HG03095 (cell line): ENCODE results near the gene TSSK6.

Source experiments
- ATAC-seq: cut with Tn5 transposase; IDR thresholded peaks from one replicate; pipeline ENCODE4 v1.9.1; 2021; ENCODE audit warnings: moderate library complexity; ENCODE audit not compliant: unreplicated experiment

The TSSK6 gene

DNA sequence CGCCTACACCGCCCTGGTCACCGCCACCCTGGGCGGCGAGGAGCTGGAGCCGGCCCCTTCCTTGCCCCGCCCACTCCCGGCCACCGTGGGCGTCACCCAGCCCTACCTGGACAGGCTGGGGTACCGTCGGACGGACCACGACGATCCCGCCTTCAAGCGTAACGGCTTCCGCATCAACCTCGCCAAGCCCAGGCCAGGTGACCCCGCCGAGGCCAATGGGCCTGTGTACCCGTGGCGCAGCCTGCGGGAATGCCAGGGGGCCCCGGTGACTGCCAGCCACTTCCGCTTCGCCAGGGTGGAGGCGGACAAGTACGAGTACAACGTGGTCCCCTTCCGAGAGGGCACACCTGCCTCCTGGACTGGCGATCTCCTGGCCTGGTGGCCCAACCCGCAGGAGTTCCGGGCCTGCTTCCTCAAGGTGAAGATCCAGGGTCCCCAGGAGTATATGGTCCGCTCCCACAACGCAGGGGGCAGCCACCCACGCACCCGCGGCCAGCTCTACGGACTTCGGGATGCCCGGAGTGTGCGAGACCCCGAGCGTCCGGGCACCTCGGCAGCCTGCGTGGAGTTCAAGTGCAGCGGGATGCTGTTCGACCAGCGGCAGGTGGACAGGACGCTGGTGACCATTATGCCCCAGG, 29.7 kb upstream of the TSSK6 start:
- no peak for ATAC-seq

DNA sequence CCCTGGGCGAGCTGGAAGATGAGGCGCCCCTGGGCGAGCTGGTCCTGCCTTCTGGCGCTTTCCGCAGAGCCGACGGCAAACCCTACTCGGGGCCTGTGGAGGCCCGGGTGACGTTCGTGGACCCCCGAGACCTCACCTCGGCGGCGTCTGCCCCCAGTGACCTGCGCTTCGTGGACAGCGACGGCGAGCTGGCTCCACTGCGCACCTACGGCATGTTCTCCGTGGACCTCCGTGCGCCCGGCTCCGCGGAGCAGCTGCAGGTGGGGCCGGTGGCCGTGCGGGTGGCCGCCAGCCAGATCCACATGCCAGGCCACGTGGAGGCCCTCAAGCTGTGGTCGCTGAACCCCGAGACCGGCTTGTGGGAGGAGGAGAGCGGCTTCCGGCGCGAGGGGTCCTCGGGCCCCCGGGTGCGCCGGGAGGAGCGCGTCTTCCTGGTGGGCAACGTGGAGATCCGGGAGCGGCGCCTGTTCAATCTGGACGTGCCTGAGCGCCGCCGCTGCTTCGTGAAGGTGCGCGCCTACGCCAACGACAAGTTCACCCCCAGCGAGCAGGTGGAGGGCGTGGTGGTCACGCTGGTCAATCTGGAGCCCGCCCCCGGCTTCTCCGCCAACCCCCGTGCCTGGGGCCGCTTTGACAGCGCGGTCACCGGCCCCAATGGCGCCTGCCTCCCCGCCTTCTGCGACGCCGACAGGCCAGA, 29.1 kb upstream of the TSSK6 start:
- no peak for ATAC-seq

DNA sequence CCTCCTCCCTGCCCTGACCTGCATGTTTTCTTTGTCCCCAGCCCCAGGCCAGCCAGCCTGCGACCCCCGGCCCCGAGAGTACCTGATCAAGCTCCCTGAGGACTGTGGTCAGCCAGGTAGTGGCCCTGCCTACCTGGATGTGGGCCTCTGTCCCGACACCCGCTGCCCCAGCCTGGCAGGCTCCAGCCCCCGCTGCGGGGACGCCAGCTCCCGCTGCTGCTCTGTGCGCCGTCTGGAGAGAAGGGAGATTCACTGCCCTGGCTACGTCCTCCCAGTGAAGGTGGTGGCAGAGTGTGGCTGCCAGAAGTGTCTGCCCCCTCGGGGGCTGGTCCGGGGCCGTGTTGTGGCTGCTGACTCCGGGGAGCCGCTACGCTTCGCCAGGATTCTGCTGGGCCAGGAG, 28.3 kb upstream of the TSSK6 start:
- no peak for ATAC-seq

DNA sequence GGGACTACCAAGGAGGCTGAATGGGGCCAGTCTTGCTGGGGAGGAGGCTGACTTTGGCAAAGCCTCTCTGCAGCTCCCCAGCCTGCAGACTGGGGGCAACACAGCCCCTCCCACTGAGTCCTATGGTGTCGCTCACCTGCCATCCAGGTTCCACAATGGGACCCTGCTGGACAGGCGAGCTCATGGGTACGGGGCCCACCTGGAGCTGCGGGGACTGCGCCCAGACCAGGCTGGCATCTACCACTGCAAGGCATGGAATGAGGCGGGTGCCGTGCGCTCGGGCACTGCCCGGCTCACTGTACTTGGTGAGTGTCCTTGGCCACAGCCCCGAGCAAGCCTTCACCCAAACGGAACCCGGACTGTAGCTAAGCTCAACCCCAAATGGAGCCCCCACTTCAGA, 27.8 kb upstream of the TSSK6 start:
- no peak for ATAC-seq

DNA sequence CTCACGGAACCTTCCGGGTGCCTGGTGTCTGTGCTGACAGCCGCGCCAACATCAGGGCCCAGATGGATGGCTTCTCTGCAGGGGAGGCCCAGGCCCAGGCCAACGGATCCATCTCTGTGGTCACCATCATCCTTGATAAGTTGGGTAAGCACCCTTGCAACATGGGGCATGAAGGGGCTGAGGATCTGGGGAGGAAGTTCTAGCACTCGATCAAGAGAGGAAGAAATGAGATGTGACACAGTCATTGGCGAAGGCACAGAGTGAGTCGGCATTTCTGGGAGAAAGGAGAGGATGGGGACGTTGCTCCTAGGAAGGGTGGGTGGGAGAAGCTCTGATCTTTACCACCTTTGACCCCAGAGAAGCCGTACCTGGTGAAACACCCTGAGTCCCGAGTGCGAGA, 27.2 kb upstream of the TSSK6 start:
- ATAC-seq: no peak

DNA sequence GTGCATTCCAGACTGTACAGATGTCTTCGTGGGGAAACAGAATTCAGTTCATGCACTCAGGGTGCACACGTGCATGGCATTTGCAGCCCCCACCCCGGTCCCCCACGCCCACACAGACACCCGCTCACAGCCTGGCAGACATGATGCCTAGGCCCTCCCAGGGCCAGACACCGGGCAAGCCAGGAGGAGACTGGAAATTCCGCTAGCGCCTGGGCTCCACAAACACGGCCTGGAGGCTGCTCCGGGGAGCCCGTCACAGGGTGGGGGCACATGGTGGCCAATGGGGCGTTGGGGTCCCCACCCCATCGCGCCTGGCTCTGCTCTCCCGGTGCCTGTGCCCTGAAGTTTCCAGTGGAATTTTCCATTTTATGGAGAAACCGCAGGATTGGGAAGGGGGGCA, 26.3 kb upstream of the TSSK6 start:
- ATAC-seq: no peak

DNA sequence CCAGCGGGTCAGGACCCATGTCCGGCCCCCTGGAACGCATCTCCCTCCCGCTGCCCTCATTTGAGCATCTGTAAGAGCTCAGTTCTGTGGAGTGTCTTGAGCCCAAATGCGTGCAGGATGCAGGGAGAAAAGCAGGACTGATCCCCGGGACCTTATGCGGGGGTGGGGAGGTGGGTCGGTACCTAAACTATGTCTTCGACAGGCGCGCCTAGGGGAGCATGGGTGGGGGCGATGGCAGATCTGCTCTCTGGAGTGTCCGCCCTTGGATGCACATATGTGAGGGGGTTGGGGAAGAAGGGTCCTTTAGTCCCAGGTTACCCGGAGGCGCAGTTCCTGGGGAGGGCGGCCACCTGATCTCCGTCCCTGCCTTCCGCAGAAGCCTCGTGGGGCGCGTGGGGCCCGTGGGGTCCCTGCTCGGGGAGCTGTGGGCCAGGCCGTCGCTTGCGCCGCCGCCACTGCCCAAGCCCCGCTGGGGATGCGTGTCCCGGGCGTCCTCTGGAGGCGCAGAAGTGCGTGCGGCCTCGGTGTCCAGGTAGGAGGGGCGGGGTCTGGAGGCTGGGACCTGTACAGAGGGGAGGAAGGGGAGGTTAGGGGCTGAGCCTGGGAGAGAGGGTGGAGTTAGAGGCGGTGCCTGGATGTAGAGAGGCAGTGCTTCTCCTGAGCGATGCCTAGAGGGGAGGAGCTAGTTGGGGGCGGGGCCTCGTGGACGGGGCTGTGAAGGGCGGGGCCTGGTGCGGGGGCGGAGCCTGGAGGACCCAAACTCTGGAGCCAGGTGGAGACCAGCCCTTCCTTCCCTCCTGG, 25.6 kb upstream of the TSSK6 start:
- ATAC-seq: no peak

DNA sequence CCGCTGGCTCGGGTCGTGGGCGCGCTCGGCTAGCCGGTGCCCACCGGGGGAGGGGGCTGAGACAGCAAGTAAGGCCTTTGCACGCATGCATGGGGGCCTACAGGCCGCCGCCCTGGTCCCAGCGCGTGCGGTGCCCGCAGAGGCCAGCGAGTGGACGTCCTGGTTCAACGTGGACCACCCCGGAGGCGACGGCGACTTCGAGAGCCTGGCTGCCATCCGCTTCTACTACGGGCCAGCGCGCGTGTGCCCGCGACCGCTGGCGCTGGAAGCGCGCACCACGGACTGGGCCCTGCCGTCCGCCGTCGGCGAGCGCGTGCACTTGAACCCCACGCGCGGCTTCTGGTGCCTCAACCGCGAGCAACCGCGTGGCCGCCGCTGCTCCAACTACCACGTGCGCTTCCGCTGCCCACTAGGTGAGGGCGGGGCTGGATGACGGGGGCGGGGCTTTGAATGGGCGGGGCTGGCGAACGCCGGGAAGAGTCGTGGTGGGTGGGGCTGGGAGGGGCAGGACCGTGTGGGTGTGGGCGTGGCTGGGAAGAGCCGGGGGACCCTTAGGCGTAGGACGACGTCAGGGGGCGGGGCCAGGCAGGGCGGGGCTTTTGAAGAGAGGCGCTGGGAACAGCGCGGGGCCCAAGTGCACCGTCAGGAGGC, 24.8 kb upstream of the TSSK6 start:
- ATAC-seq: no peak

DNA sequence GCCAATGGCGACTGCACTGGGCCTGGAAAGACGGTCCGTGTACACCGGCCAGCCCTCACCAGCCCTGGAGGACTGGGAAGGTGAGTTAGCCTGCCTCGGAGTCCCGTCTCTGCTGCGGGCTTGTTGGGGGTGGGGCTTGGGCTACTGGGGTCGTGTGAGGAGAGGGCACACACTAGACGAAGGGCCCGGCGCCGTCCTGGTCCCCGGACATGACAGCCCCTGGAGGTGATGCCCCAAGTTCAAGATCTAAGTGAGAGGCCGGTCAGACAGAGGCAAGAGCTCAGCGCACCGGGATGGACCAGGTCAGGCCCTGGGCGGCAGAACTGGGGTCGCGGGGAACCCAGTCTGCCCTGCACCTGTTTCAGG, 24.3 kb upstream of the TSSK6 start:
- ATAC-seq: no peak

DNA sequence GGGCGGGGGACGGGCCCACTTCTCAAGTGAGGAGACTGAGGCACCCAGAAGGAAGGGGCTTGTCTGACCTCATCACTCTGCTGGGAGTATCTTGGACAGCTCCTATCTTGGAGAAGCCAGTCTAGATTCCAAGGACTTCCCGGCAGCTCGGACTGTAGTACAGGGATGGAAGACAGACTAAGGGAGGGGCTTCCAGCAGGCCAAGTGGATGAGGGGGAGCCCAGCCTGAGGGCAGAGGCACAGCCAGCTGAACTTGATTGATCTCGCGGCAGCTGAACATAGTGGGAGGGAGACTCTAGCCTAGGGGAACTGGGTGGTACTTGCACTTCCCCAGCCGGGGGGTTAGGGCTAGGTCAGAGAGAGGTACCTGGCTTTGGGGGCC, 23.4 kb upstream of the TSSK6 start:
- ATAC-seq: no peak

DNA sequence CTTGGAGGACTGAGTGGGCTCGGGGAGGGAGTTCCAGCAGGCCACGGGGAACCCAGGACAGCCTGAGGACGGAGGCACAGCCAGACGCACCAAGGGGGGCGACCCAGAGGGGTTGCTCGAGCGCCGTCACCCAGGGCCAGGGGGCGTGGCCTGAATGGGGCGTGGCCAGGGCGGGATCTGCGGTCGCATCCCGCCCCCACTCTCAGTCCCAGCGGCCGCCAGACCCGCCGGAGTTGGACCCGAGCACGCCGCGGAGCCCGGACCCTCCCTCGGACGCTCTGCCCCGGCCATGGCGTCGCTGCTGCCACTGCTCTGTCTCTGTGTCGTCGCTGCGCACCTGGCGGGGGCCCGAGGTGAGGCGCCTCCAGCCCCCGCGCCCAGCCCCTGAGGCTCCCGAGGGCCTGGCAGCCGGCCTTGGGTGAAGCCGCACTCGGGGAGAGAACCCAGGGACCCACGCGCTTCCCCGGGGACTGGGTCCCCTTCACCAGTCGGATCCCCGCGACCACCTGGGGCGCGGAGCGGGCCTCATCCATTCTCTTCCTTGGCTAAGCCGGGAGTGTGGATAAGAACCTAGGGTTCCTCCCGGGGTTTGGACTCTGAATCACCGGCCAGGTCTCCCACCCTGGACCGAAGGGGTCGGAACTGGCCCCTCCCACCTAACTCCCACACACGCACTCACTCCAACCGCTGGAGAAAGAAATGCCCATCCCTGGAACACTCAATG, 22.9 kb upstream of the TSSK6 start, which contains the start of gene CILP2:
Gene CILP2, plus strand, starts transcription at position 205 of the 724 bp plus-strand sequence. Its CDS starts 85 bp downstream, at position 290.
- no peak for ATAC-seq

DNA sequence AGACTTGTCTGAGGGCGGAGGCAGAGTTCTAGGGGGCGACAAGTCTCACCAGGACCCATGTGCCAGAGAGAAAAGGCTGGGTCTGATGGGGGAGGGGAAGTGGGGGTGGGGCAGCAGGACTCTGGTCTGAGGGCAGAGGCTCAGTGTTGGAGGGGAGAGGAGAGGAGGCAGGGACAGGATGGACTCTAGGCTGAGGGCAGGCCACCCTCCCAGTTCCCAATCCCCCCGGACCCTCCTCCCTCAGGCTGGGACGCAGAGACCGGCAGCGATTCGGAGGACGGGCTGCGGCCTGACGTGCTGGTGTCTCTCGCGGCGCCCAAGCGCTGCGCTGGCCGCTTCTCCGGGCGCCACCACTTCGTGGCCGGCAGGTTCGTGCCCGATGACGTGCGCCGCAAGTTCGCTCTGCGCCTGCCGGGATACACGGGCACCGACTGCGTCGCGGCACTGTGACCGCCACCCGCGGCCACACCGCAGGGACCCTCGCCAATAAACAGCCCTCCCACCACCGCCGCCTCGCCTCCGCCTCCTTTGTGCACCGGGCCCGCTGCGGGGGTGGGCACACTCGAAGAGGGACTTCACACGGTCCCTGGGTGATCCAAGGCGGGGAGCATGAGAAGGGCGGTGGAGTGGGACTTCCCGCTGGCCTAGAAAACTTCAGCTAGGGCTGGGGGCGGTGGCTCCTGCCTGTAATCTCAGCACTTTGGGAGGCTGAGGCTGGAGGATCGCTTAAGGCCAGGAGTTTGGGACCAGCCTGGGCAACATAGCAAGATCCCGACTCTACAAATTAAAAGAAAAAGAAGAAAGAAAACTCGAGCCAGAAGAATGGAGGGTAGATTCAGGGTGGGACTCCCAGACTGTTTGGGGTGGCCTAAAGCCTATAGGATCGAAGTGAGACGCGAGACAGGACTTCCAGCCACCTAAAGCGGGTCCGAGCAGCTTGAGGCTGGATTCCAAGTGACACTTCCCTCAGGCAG, 22.0 kb upstream of the TSSK6 start:
- ATAC-seq: no peak

DNA sequence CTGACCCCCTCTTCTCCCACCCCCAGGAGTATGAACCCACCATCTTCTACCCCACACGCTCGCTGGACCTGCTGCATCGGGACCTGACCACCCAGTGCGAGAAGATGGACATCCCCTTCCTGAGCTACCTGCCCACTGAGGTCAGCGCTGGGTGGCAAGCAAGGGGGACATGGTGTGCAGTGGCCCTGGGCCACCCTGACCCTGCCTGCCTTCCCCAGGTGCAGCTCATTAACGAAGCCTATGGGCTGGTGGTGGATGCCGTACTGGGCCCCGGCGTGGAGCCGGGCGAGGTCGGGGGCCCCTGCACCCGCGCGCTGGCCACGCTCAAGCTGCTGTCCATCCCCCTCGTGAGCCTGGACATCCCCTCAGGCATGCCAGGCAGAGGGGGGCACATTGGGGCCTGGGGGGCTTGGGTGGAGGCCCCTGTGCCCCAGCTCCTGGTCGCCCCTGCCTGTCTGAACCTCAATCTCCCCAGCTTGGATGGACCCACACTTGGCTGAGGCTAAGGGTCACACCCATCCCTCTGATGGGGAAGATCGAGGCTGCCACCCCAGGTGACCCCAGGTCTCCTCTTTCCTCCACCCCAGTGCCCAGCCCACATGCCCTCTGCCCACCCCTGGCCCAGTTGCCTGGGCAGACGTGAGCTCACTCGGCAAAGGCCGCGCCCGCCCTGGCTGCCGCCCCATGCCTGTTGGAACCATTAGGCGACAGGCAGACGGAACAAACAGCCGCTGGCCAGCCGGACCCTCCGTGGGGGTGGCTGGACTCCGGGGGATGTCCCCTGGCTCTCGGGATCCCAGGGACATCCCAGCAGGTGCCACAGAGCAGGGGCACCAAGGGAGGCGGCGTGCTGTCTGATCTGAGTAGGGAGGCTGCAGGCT, 20.2 kb upstream of the TSSK6 start:
- no peak for ATAC-seq

DNA sequence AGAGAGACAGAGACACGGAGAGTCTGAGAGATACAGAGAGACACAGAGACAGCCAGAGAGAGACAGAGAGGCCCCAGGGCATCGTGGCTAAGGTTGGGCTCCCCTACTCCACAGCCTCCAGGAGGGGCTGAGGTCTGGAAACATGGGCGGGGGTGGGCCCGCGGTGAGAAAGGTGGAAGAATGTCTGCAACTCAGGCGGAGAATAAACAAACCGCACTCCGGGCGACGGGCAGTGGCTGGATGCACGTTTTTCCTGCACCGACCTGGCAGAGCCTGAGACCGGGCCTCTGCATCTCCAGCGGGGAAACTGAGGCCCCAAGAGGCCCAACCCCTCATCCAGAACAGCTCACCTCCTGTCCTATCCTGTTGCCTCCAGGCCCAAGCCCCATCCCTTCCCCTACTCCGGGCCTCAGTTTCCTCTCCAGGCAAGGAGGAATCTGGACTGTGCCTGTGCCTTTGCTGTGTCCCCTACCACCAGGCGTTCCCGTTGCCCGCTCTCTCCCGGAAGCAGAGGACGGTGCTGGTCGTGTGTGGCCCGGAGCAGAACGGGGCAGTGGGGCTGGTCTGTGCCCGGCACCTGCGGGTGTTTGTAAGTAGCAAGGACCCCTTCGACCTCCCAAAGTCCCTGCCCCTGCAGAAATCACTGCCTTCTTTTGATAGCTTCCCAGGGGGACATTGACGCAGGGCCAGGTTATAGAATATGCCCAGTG, 19.4 kb upstream of the TSSK6 start:
- ATAC-seq: no peak

DNA sequence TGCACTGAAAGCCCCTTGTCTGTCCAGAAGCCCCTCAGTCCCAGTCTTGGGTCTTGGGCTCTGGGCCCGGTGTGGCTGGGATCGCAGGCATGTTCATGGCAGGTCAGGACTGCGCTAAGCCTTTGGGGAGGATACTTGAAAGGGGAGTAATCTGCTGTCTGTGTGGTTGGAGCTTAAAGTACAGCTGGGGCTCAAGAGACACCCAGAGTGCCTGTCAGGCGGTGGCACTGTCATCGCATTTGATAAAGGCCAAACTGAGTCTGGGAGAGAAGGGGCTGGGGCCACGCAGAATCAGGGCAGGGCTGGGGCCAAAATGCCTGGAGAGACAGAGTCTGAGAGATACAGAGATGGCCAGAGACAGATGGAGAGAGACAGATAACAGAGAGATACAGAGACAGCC, 18.5 kb upstream of the TSSK6 start:
- no peak for ATAC-seq

DNA sequence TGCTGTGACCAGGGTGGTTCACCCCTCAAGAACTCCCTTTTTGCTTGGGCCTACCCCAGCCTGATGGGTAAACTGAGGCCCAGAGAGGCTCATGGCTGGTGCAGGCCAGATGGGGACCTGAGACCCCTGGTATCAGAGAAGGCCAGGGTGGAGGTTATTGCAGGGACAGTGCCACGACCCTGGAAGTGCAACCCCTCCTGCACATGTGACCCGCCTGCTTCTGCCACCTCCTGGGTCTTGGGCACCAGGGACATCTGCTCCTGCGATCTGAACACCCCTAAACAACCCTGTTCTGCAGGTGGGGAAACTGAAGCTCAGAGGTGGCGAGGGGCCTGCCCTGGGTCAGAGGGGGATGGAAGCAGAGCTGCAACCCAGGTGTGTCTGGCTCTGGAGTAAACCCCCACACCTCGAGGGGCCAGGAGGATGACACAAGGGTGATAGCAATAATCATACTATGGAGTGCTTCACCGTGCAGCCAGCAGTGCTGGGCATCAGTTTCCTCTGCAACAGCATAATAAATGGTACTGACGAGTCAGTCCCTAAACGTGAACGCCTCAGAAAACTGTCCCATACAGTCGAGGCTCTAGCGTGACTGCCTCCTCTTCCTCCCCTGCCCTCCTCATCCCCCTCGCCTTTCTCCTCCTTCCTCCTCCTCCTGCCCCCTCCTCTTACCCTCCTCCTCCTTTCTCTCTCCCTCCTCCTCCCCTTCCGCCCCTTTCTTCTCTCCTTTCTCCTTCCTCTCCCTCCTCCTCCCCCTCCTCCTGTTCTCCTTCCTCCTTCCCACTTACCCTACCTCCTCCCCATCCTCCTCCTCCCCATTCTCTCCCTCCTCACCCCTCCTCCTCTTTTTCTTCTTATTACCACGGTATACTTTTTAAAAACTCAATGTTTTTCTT, 17.7 kb upstream of the TSSK6 start:
- no peak for ATAC-seq
